ENCODE measurements around the gene OBSL1.

GRCh38 chr2:219501849-219502248 is 69.5 kb downstream of the OBSL1 start:
- no peak for TF ChIP-seq CTCF (IDR thresholded peaks at IDR 0.05 in 4 of 5, conservative IDR thresholded peaks at IDR 0.05 in 1 of 5)
- no peak for TF ChIP-seq POLR2A (IDR thresholded peaks at IDR 0.05)

Measured in gastrocnemius medialis (tissue), 4 donors.